Cardiac muscle cell (in vitro differentiated cells and primary cell): ENCODE results near the gene FOS. TPM values are rescaled to one million over a fixed set of nuclear protein-coding genes. Genes with fewer than 3 reads are reported as not detected.

ENCODE experiments used
- DNase-seq, 2 donors: peaks; one replicate each; pipeline versions ENCODE4 v3.0.0 to v3.0.0-alpha.2; 2010 to 2017; ENCODE audit warnings: low read depth in 1 of 2, low spot score in 1 of 2
- H3K27ac ChIP-seq: fragments of 200-600 bp; sonication (generic); 2 replicates; pipeline ENCODE4 v1.5.1; 2016
- H3K27me3 ChIP-seq: fragments of 200-600 bp; sonication (generic); 2 replicates; pipeline ENCODE4 v1.6.0; 2016; ENCODE audit warnings: control low read depth
- H3K36me3 ChIP-seq: fragments of 200-600 bp; sonication (generic); 2 replicates; pipeline ENCODE4 v1.5.1; 2016; ENCODE audit warnings: control low read depth
- H3K4me1 ChIP-seq: fragments of 200-600 bp; sonication (generic); 2 replicates; pipeline ENCODE4 v1.8.1; 2017; ENCODE audit warnings: low read depth, mild to moderate bottlenecking, mixed run types
- H3K4me3 ChIP-seq: fragments of 200-600 bp; sonication (generic); 2 replicates; pipeline ENCODE4 v1.5.1; 2016; ENCODE audit warnings: mild to moderate bottlenecking
- H3K9me3 ChIP-seq: fragments of 200-600 bp; sonication (generic); 2 replicates; pipeline ENCODE4 v1.5.1; 2017; ENCODE audit warnings: low read depth, mild to moderate bottlenecking, control low read depth
- CTCF ChIP-seq: IDR thresholded peaks from 2 replicates; pipeline ENCODE4 v1.5.1; 2012; ENCODE audit warnings: low read depth, mild to moderate bottlenecking, low read length
- polyA plus RNA-seq: library from polyadenylated mRNA; unstranded; fragments of >200 nt; fragmentation: Nextera tagmentation; extraction: Ambion mirVana; gene quantifications from 2 replicates; pipeline ENCODE4 v1.2.1, GENCODE V29; 2016
- total RNA-seq: library from RNA; depleted of rRNA; stranded (reverse); fragments of >200 nt; gene quantifications from 2 replicates; pipeline ENCODE4 v1.2.3, GENCODE V29; 2016

The FOS gene
- total and polyA plus RNA-seq, 2 experiments from 2014 or later: 45.3 to 66.0 TPM

GRCh38 chr14:75283162-75283832, 4.7 kb downstream of the FOS start:
- no peak overlapping the region for H3K27ac ChIP-seq
- H3K9me3 ChIP-seq: no peaks in the 10 kb centered on the region
- H3K27me3 ChIP-seq: no peaks in the 10 kb centered on the region
- H3K4me1 ChIP-seq: peaks cover 28% of the 10 kb centered on the region
- DNase-seq: peak in 1 of 2 donors; percentile 77
- peak; percentile 20 for TF ChIP-seq CTCF
- H3K36me3 ChIP-seq: no peaks in the 10 kb centered on the region
- no peak overlapping the region for H3K4me3 ChIP-seq

GRCh38 chr14:75283833-75284563, 5.4 kb downstream of the FOS start:
- H3K27me3 ChIP-seq: no peaks in the 10 kb centered on the region
- TF ChIP-seq CTCF: no peak
- no peaks in the 10 kb centered on the region for H3K9me3 ChIP-seq
- H3K4me1 ChIP-seq: peaks cover 29% of the 10 kb centered on the region
- H3K4me3 ChIP-seq: no peak overlapping the region
- peak in 1 of 2 donors; percentile 71 for DNase-seq
- no peaks in the 10 kb centered on the region for H3K36me3 ChIP-seq
- H3K27ac ChIP-seq: no peak overlapping the region

GRCh38 chr14:75285331-75285730, 6.7 kb downstream of the FOS start:
- H3K9me3 ChIP-seq: no peaks in the 10 kb centered on the region
- H3K4me3 ChIP-seq: no peak overlapping the region
- DNase-seq: no peak
- no peak overlapping the region for H3K27ac ChIP-seq
- peaks cover 29% of the 10 kb centered on the region for H3K4me1 ChIP-seq
- H3K36me3 ChIP-seq: no peaks in the 10 kb centered on the region
- TF ChIP-seq CTCF: no peak
- H3K27me3 ChIP-seq: no peaks in the 10 kb centered on the region

GRCh38 chr14:75286313-75286712, 7.7 kb downstream of the FOS start:
- Histone ChIP-seq H3K4me3 (no peak overlapping the region), H3K36me3 (no peaks in the 10 kb centered on the region), H3K4me1 (peaks cover 29% of the 10 kb centered on the region), H3K27me3 (no peaks in the 10 kb centered on the region), H3K9me3 (no peaks in the 10 kb centered on the region), H3K27ac (peak overlapping the region; percentile 34)
- DNase-seq: peak in 1 of 2 donors; percentile 72
- TF ChIP-seq CTCF: no peak

- Histone ChIP-seq H3K27ac (no peak overlapping the region), H3K4me1 (peaks cover 36% of the 10 kb centered on the region), H3K4me3 (no peak overlapping the region), H3K9me3 (no peaks in the 10 kb centered on the region), H3K36me3 (no peaks in the 10 kb centered on the region), H3K27me3 (no peaks in the 10 kb centered on the region)
- no peak for TF ChIP-seq CTCF
- no peak for DNase-seq
These were observed 11.3 kb downstream of the FOS start for GRCh38 chr14:75289840-75290388.
